ENCODE results near the gene NSDHL. TPM values are rescaled to one million over a fixed set of nuclear protein-coding genes. Genes with fewer than 3 reads are reported as not detected.

Gene NSDHL
- total RNA-seq = 12.5 and 16.4 TPM in 2 replicates

GRCh38 chrX:152830312-152831305 lies at the start of gene NSDHL, which contains the start of gene CETN2:
NSDHL (plus strand) TSS chrX:152831063; CDS start chrX:152846325, 15,262 bp downstream.
CETN2 (minus strand) TSS chrX:152830757; CDS start chrX:152830710, 47 bp downstream.

GRCh38 chrX:152897222-152898131 lies 66.6 kb downstream of the NSDHL start, which contains the start of gene ZNF185:
ZNF185 (plus strand) TSS chrX:152898067; CDS start chrX:152914490, 16,423 bp downstream.

Other genes with a start within 250 kb of the NSDHL start
- gene GABRQ, start 193.2 kb upstream of the NSDHL start, total RNA-seq = not detected in 2 replicates
- gene MAGEA3, start 132.3 kb upstream of the NSDHL start, total RNA-seq = not detected in 2 replicates
- gene CSAG2, start 121.8 kb upstream of the NSDHL start, total RNA-seq = not detected in 2 replicates
- not detected in 2 replicates for gene MAGEA2B, start 116.4 kb upstream of the NSDHL start, total RNA-seq
- gene CSAG1, start 97.3 kb upstream of the NSDHL start, total RNA-seq = not detected in 2 replicates
- not detected in 2 replicates for gene MAGEA12, start 97.3 kb upstream of the NSDHL start, total RNA-seq
- gene MAGEA2, start 77.2 kb upstream of the NSDHL start, total RNA-seq = not detected in 2 replicates
- not detected in 2 replicates for gene CSAG3, start 71.8 kb upstream of the NSDHL start, total RNA-seq
- gene MAGEA6, start 61.4 kb upstream of the NSDHL start, total RNA-seq = not detected in 2 replicates
- 16.8 and 18.1 TPM in 2 replicates for gene CETN2, start 306 bp upstream of the NSDHL start, total RNA-seq
- 5.3 and 15.4 TPM in 2 replicates for gene ZNF185, start 67.0 kb downstream of the NSDHL start, total RNA-seq
- not detected in 2 replicates for gene PNMA5, start 163.1 kb downstream of the NSDHL start, total RNA-seq
- gene PNMA3, start 225.4 kb downstream of the NSDHL start, total RNA-seq = 0.06 TPM in 1 of 2 replicates, not detected in the other
- gene PNMA6A, start 241.4 kb downstream of the NSDHL start, total RNA-seq = 0.32 and 0.94 TPM in 2 replicates

Measured in bladder microvascular endothelial cell (primary cell).